Activated CD8-positive, alpha-beta T cell treated with anti-CD3 and anti-CD28 coated beads for 36 hours (primary cell): Measurements from ENCODE around the gene CTNNA3. TPM values are rescaled to one million over a fixed set of nuclear protein-coding genes. Genes with fewer than 3 reads are reported as not detected.

ENCODE experiments used
- ATAC-seq: fragments of 200-7000 bp; cut with Tn5 transposase; one replicate; pipeline ENCODE4 v1.10.0; 2021; ENCODE audit warnings: mild to moderate bottlenecking, moderate library complexity
- CTCF ChIA-PET: fragments of 350-600 bp; sonication (Branson Sonifier 250); formaldehyde crosslinking; loops from one replicate; lab custom pipeline; 2021; ENCODE audit warnings: antibody characterized with exemption; lab: Charles Lee
- POLR2A ChIA-PET: fragments of 350-600 bp; sonication (Branson Sonifier 250); formaldehyde crosslinking; loops from one replicate; lab custom pipeline; 2021; ENCODE audit warnings: antibody characterized with exemption; lab: Charles Lee
- DNase-seq: peaks from one replicate; pipeline ENCODE4 v3.0.0-alpha.2; 2020
- H3K27ac Mint-ChIP-seq: one replicate; pipeline ENCODE4 v1.8.0; 2021; ENCODE audit warnings: mild to moderate bottlenecking, mixed read lengths
- H3K27me3 Mint-ChIP-seq: one replicate; pipeline ENCODE4 v1.8.0; 2021; ENCODE audit warnings: mixed read lengths
- H3K36me3 Mint-ChIP-seq: one replicate; pipeline ENCODE4 v1.8.0; 2021; ENCODE audit warnings: low read depth, mixed read lengths
- H3K4me1 Mint-ChIP-seq: one replicate; pipeline ENCODE4 v1.8.0; 2021; ENCODE audit warnings: low read depth, mixed read lengths
- H3K4me3 Mint-ChIP-seq: one replicate; pipeline ENCODE4 v1.8.0; 2021; ENCODE audit warnings: mild to moderate bottlenecking, moderate library complexity, mixed read lengths
- H3K9me3 Mint-ChIP-seq: one replicate; pipeline ENCODE4 v1.8.0; 2021; ENCODE audit warnings: mixed read lengths
- CTCF ChIP-seq: fragments of 200-600 bp; IDR thresholded peaks from one replicate; pipeline ENCODE4 v1.8.0; 2022; ENCODE audit warnings: antibody characterized with exemption, mild to moderate bottlenecking
- intact Hi-C: fragments of 100-400 bp; cut with micrococcal nuclease; formaldehyde crosslinking; loops from one replicate; pipeline ENCODE4 v1.10.0; 2022
- total RNA-seq, 2 experiments: library from RNA; stranded (reverse); gene quantifications; one replicate each; pipeline ENCODE4 v1.2.3, GENCODE V29; 2021

Gene CTNNA3
- total RNA-seq, 2 experiments from 2014 or later: not detected

- POLR2A ChIA-PET: no interaction called here
- ATAC-seq (no peak), DNase-seq (no peak)
- no peaks in the 10 kb centered on the region for H3K36me3 Mint-ChIP-seq
- no peak for TF ChIP-seq CTCF
- H3K27ac Mint-ChIP-seq: no peak overlapping the region
- CTCF ChIA-PET: no interaction called here
- no peaks in the 10 kb centered on the region for H3K4me1 Mint-ChIP-seq
- intact Hi-C loops: no loop called here
- no peaks in the 10 kb centered on the region for H3K9me3 Mint-ChIP-seq
- H3K27me3 Mint-ChIP-seq: no peaks in the 10 kb centered on the region
- no peak overlapping the region for H3K4me3 Mint-ChIP-seq
These were observed 1802.3 kb downstream of the CTNNA3 start for GRCh38 chr10:65893676-65894075.

GRCh38 chr10:65892284-65892683, 1803.7 kb downstream of the CTNNA3 start:
- H3K4me1 Mint-ChIP-seq: no peaks in the 10 kb centered on the region
- no peak for TF ChIP-seq CTCF
- no peaks in the 10 kb centered on the region for H3K36me3 Mint-ChIP-seq
- intact Hi-C loops: no loop called here
- DNase-seq (no peak), ATAC-seq (no peak)
- H3K4me3 Mint-ChIP-seq: no peak overlapping the region
- CTCF ChIA-PET: no interaction called here
- peaks cover 2% of the 10 kb centered on the region for H3K9me3 Mint-ChIP-seq
- POLR2A ChIA-PET: no interaction called here
- H3K27ac Mint-ChIP-seq: no peak overlapping the region
- no peaks in the 10 kb centered on the region for H3K27me3 Mint-ChIP-seq

- Mint-ChIP-seq H3K36me3 (no peaks in the 10 kb centered on the region), H3K4me1 (no peaks in the 10 kb centered on the region), H3K27me3 (no peaks in the 10 kb centered on the region), H3K9me3 (peaks cover 2% of the 10 kb centered on the region), H3K27ac (no peak overlapping the region), H3K4me3 (no peak overlapping the region)
- CTCF ChIA-PET: no interaction called here
- no peak for TF ChIP-seq CTCF
- intact Hi-C loops: no loop called here
- ATAC-seq: no peak
- no peak for DNase-seq
- POLR2A ChIA-PET: no interaction called here
These were observed 1804.7 kb downstream of the CTNNA3 start for GRCh38 chr10:65891073-65891981.

- POLR2A ChIA-PET: no interaction called here
- no peaks in the 10 kb centered on the region for H3K36me3 Mint-ChIP-seq
- peaks cover 3% of the 10 kb centered on the region for H3K9me3 Mint-ChIP-seq
- no peak for DNase-seq
- H3K27me3 Mint-ChIP-seq: no peaks in the 10 kb centered on the region
- TF ChIP-seq CTCF: no peak
- ATAC-seq: no peak
- CTCF ChIA-PET: no interaction called here
- no peaks in the 10 kb centered on the region for H3K4me1 Mint-ChIP-seq
- no peak overlapping the region for H3K4me3 Mint-ChIP-seq
- no peak overlapping the region for H3K27ac Mint-ChIP-seq
- intact Hi-C loops: no loop called here
These were observed 1831.5 kb downstream of the CTNNA3 start for GRCh38 chr10:65864529-65864928.

GRCh38 chr10:65864036-65864435, 1832.0 kb downstream of the CTNNA3 start:
- ChIA-PET CTCF (no interaction called here), POLR2A (no interaction called here)
- no peak for TF ChIP-seq CTCF
- Mint-ChIP-seq H3K4me3 (no peak overlapping the region), H3K27ac (no peak overlapping the region), H3K4me1 (no peaks in the 10 kb centered on the region), H3K27me3 (no peaks in the 10 kb centered on the region), H3K9me3 (peaks cover 3% of the 10 kb centered on the region), H3K36me3 (no peaks in the 10 kb centered on the region)
- ATAC-seq: no peak
- no peak for DNase-seq
- intact Hi-C loops: no loop called here
